Measurements from ENCODE around the gene HSD3B7.

The HSD3B7 gene

GRCh38 chr16:30967795-30968194 lies 17.2 kb upstream of the HSD3B7 start:
- H3K27me3 ChIP-seq (ENCODE audit: control insufficient read depth in 5 of 5, insufficient read depth in 4 of 5, low read length in 5 of 5) = no peaks in the 10 kb centered on the region
- H3K9ac ChIP-seq (ENCODE audit: low read length in 5 of 5) = no peak overlapping the region
- peaks cover 9 to 90% (median 86%) of the 10 kb centered on the region in 5 donors for H3K36me3 ChIP-seq (ENCODE audit: control insufficient read depth in 5 of 5, insufficient read depth in 5 of 5, low read length in 5 of 5)
- H3K9me3 ChIP-seq (ENCODE audit: control insufficient read depth in 5 of 5, low read length in 5 of 5) = no peaks in the 10 kb centered on the region
- no peak overlapping the region for H3K4me3 ChIP-seq (ENCODE audit: low read depth in 1 of 5, low read length in 5 of 5)
- H3K4me1 ChIP-seq (ENCODE audit: control insufficient read depth in 5 of 5, insufficient read depth in 5 of 5, low read length in 5 of 5) = peaks cover 0 to 5% (median 4%) of the 10 kb centered on the region in 5 donors
- H3K27ac ChIP-seq (ENCODE audit: low read depth, low read length) = no peak overlapping the region

- H3K27ac ChIP-seq (ENCODE audit: low read depth, low read length) = no peak overlapping the region
- H3K36me3 ChIP-seq (ENCODE audit: control insufficient read depth in 5 of 5, insufficient read depth in 5 of 5, low read length in 5 of 5) = peaks cover 5 to 90% (median 87%) of the 10 kb centered on the region in 5 donors
- H3K4me1 ChIP-seq (ENCODE audit: control insufficient read depth in 5 of 5, insufficient read depth in 5 of 5, low read length in 5 of 5) = peaks cover 0 to 5% (median 4%) of the 10 kb centered on the region in 5 donors
- H3K9ac ChIP-seq (ENCODE audit: low read length in 5 of 5) = no peak overlapping the region
- H3K4me3 ChIP-seq (ENCODE audit: low read depth in 1 of 5, low read length in 5 of 5) = no peak overlapping the region
- H3K27me3 ChIP-seq (ENCODE audit: control insufficient read depth in 5 of 5, insufficient read depth in 4 of 5, low read length in 5 of 5) = no peaks in the 10 kb centered on the region
- no peaks in the 10 kb centered on the region for H3K9me3 ChIP-seq (ENCODE audit: control insufficient read depth in 5 of 5, low read length in 5 of 5)
Observed at GRCh38 chr16:30969246-30969842, 15.7 kb upstream of the HSD3B7 start.

- H3K27ac ChIP-seq (ENCODE audit: low read depth, low read length) = no peak overlapping the region
- H3K36me3 ChIP-seq (ENCODE audit: control insufficient read depth in 5 of 5, insufficient read depth in 5 of 5, low read length in 5 of 5) = peaks cover 5 to 90% (median 83%) of the 10 kb centered on the region in 5 donors
- peaks cover 0 to 5% (median 4%) of the 10 kb centered on the region in 5 donors for H3K4me1 ChIP-seq (ENCODE audit: control insufficient read depth in 5 of 5, insufficient read depth in 5 of 5, low read length in 5 of 5)
- no peak overlapping the region for H3K4me3 ChIP-seq (ENCODE audit: low read depth in 1 of 5, low read length in 5 of 5)
- no peaks in the 10 kb centered on the region for H3K27me3 ChIP-seq (ENCODE audit: control insufficient read depth in 5 of 5, insufficient read depth in 4 of 5, low read length in 5 of 5)
- H3K9me3 ChIP-seq (ENCODE audit: control insufficient read depth in 5 of 5, low read length in 5 of 5) = no peaks in the 10 kb centered on the region
- no peak overlapping the region for H3K9ac ChIP-seq (ENCODE audit: low read length in 5 of 5)
Observed at GRCh38 chr16:30971298-30971697, 13.7 kb upstream of the HSD3B7 start.

- Histone ChIP-seq H3K4me1 (ENCODE audit: control insufficient read depth in 5 of 5, insufficient read depth in 5 of 5, low read length in 5 of 5) (peaks cover 0 to 3% (median under 1%) of the 10 kb centered on the region in 5 donors), H3K9ac (ENCODE audit: low read length in 5 of 5) (no peak overlapping the region), H3K27ac (ENCODE audit: low read depth, low read length) (no peak overlapping the region), H3K4me3 (ENCODE audit: low read depth in 1 of 5, low read length in 5 of 5) (no peak overlapping the region), H3K27me3 (ENCODE audit: control insufficient read depth in 5 of 5, insufficient read depth in 4 of 5, low read length in 5 of 5) (no peaks in the 10 kb centered on the region), H3K36me3 (ENCODE audit: control insufficient read depth in 5 of 5, insufficient read depth in 5 of 5, low read length in 5 of 5) (peaks cover 5 to 94% (median 85%) of the 10 kb centered on the region in 5 donors), H3K9me3 (ENCODE audit: control insufficient read depth in 5 of 5, low read length in 5 of 5) (no peaks in the 10 kb centered on the region)
Observed at GRCh38 chr16:30972872-30973271, 12.1 kb upstream of the HSD3B7 start.

- Histone ChIP-seq H3K27ac (ENCODE audit: low read depth, low read length) (no peak overlapping the region), H3K4me3 (ENCODE audit: low read depth in 1 of 5, low read length in 5 of 5) (no peak overlapping the region), H3K27me3 (ENCODE audit: control insufficient read depth in 5 of 5, insufficient read depth in 4 of 5, low read length in 5 of 5) (no peaks in the 10 kb centered on the region), H3K36me3 (ENCODE audit: control insufficient read depth in 5 of 5, insufficient read depth in 5 of 5, low read length in 5 of 5) (peaks cover 5 to 96% (median 85%) of the 10 kb centered on the region in 5 donors), H3K9ac (ENCODE audit: low read length in 5 of 5) (no peak overlapping the region), H3K9me3 (ENCODE audit: control insufficient read depth in 5 of 5, low read length in 5 of 5) (no peaks in the 10 kb centered on the region), H3K4me1 (ENCODE audit: control insufficient read depth in 5 of 5, insufficient read depth in 5 of 5, low read length in 5 of 5) (no peaks in the 10 kb centered on the region)
Observed at GRCh38 chr16:30974348-30974747, 10.7 kb upstream of the HSD3B7 start.

- Histone ChIP-seq H3K4me3 (ENCODE audit: low read depth in 1 of 5, low read length in 5 of 5) (no peak overlapping the region), H3K36me3 (ENCODE audit: control insufficient read depth in 5 of 5, insufficient read depth in 5 of 5, low read length in 5 of 5) (peaks cover 5 to 98% (median 85%) of the 10 kb centered on the region in 5 donors), H3K9me3 (ENCODE audit: control insufficient read depth in 5 of 5, low read length in 5 of 5) (no peaks in the 10 kb centered on the region), H3K27ac (ENCODE audit: low read depth, low read length) (no peak overlapping the region), H3K9ac (ENCODE audit: low read length in 5 of 5) (no peak overlapping the region), H3K27me3 (ENCODE audit: control insufficient read depth in 5 of 5, insufficient read depth in 4 of 5, low read length in 5 of 5) (no peaks in the 10 kb centered on the region), H3K4me1 (ENCODE audit: control insufficient read depth in 5 of 5, insufficient read depth in 5 of 5, low read length in 5 of 5) (no peaks in the 10 kb centered on the region)
Observed at GRCh38 chr16:30976486-30976885, 8.5 kb upstream of the HSD3B7 start.

- Histone ChIP-seq H3K4me3 (ENCODE audit: low read depth in 1 of 5, low read length in 5 of 5) (no peak overlapping the region), H3K9me3 (ENCODE audit: control insufficient read depth in 5 of 5, low read length in 5 of 5) (no peaks in the 10 kb centered on the region), H3K27me3 (ENCODE audit: control insufficient read depth in 5 of 5, insufficient read depth in 4 of 5, low read length in 5 of 5) (no peaks in the 10 kb centered on the region), H3K4me1 (ENCODE audit: control insufficient read depth in 5 of 5, insufficient read depth in 5 of 5, low read length in 5 of 5) (peaks cover 0 to 1% (median under 1%) of the 10 kb centered on the region in 5 donors), H3K9ac (ENCODE audit: low read length in 5 of 5) (no peak overlapping the region), H3K27ac (ENCODE audit: low read depth, low read length) (no peak overlapping the region), H3K36me3 (ENCODE audit: control insufficient read depth in 5 of 5, insufficient read depth in 5 of 5, low read length in 5 of 5) (peaks cover 0 to 96% (median 83%) of the 10 kb centered on the region in 5 donors)
Observed at GRCh38 chr16:30977502-30977901, 7.5 kb upstream of the HSD3B7 start.

- H3K27ac ChIP-seq (ENCODE audit: low read depth, low read length) = no peak overlapping the region
- peaks cover 0 to 12% (median 4%) of the 10 kb centered on the region in 5 donors for H3K4me1 ChIP-seq (ENCODE audit: control insufficient read depth in 5 of 5, insufficient read depth in 5 of 5, low read length in 5 of 5)
- H3K27me3 ChIP-seq (ENCODE audit: control insufficient read depth in 5 of 5, insufficient read depth in 4 of 5, low read length in 5 of 5) = no peaks in the 10 kb centered on the region
- H3K9me3 ChIP-seq (ENCODE audit: control insufficient read depth in 5 of 5, low read length in 5 of 5) = no peaks in the 10 kb centered on the region
- no peak overlapping the region for H3K9ac ChIP-seq (ENCODE audit: low read length in 5 of 5)
- no peak overlapping the region for H3K4me3 ChIP-seq (ENCODE audit: low read depth in 1 of 5, low read length in 5 of 5)
- peaks cover 0 to 96% (median 80%) of the 10 kb centered on the region in 5 donors for H3K36me3 ChIP-seq (ENCODE audit: control insufficient read depth in 5 of 5, insufficient read depth in 5 of 5, low read length in 5 of 5)
Observed at GRCh38 chr16:30979170-30980022, 5.6 kb upstream of the HSD3B7 start.

GRCh38 chr16:30980023-30980371 lies 5.0 kb upstream of the HSD3B7 start:
- H3K4me3 ChIP-seq (ENCODE audit: low read depth in 1 of 5, low read length in 5 of 5) = no peak overlapping the region
- no peaks in the 10 kb centered on the region for H3K9me3 ChIP-seq (ENCODE audit: control insufficient read depth in 5 of 5, low read length in 5 of 5)
- H3K9ac ChIP-seq (ENCODE audit: low read length in 5 of 5) = no peak overlapping the region
- no peak overlapping the region for H3K27ac ChIP-seq (ENCODE audit: low read depth, low read length)
- H3K4me1 ChIP-seq (ENCODE audit: control insufficient read depth in 5 of 5, insufficient read depth in 5 of 5, low read length in 5 of 5) = peaks cover 0 to 15% (median 6%) of the 10 kb centered on the region in 5 donors
- no peaks in the 10 kb centered on the region for H3K27me3 ChIP-seq (ENCODE audit: control insufficient read depth in 5 of 5, insufficient read depth in 4 of 5, low read length in 5 of 5)
- peaks cover 0 to 92% (median 78%) of the 10 kb centered on the region in 5 donors for H3K36me3 ChIP-seq (ENCODE audit: control insufficient read depth in 5 of 5, insufficient read depth in 5 of 5, low read length in 5 of 5)

- no peaks in the 10 kb centered on the region for H3K27me3 ChIP-seq (ENCODE audit: control insufficient read depth in 5 of 5, insufficient read depth in 4 of 5, low read length in 5 of 5)
- H3K36me3 ChIP-seq (ENCODE audit: control insufficient read depth in 5 of 5, insufficient read depth in 5 of 5, low read length in 5 of 5) = peaks cover 0 to 88% (median 76%) of the 10 kb centered on the region in 5 donors
- no peak overlapping the region for H3K9ac ChIP-seq (ENCODE audit: low read length in 5 of 5)
- H3K4me1 ChIP-seq (ENCODE audit: control insufficient read depth in 5 of 5, insufficient read depth in 5 of 5, low read length in 5 of 5) = peaks cover 1 to 20% (median 10%) of the 10 kb centered on the region in 5 donors
- no peak overlapping the region for H3K27ac ChIP-seq (ENCODE audit: low read depth, low read length)
- H3K9me3 ChIP-seq (ENCODE audit: control insufficient read depth in 5 of 5, low read length in 5 of 5) = no peaks in the 10 kb centered on the region
- no peak overlapping the region for H3K4me3 ChIP-seq (ENCODE audit: low read depth in 1 of 5, low read length in 5 of 5)
Observed at GRCh38 chr16:30980434-30980833, 4.6 kb upstream of the HSD3B7 start.

Measured in subcutaneous abdominal adipose tissue (tissue), 5 donors.